GM12801 (cell line): ENCODE results near the gene RSBN1.

Source experiments
- TF ChIP-seq, protein P1 (sequence below): IDR thresholded peaks from one replicate; pipeline ENCODE4 v1.5.1; 2011; ENCODE audit warnings: control low read depth; ENCODE audit not compliant: insufficient read length; ENCODE audit errors: extremely low read depth

Gene RSBN1

DNA sequence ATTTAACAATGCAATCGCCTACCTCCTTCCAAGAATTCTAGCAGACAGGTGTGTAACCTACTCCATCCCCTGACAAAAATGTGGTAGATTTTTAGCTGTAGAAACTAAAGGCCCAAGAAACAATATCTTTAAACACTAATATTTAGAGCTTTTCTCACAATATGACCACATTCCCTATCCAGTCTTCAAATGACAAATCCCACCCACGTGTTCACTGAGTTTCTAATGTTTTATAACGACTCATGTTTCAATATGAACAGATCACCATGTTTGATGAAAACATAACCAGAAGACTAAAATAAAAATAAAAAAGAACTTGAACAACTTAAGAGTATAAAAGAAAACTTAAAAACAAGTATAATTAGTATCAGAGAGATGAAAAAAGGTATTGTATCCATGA is 24.6 kb downstream of the RSBN1 start:
- TF ChIP-seq, protein P1, sequence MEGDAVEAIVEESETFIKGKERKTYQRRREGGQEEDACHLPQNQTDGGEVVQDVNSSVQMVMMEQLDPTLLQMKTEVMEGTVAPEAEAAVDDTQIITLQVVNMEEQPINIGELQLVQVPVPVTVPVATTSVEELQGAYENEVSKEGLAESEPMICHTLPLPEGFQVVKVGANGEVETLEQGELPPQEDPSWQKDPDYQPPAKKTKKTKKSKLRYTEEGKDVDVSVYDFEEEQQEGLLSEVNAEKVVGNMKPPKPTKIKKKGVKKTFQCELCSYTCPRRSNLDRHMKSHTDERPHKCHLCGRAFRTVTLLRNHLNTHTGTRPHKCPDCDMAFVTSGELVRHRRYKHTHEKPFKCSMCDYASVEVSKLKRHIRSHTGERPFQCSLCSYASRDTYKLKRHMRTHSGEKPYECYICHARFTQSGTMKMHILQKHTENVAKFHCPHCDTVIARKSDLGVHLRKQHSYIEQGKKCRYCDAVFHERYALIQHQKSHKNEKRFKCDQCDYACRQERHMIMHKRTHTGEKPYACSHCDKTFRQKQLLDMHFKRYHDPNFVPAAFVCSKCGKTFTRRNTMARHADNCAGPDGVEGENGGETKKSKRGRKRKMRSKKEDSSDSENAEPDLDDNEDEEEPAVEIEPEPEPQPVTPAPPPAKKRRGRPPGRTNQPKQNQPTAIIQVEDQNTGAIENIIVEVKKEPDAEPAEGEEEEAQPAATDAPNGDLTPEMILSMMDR: no peak

- TF ChIP-seq, protein P1: no peak
Measured at GRCh38 chr1:113786069-113786468, 26.2 kb downstream of the RSBN1 start.

DNA sequence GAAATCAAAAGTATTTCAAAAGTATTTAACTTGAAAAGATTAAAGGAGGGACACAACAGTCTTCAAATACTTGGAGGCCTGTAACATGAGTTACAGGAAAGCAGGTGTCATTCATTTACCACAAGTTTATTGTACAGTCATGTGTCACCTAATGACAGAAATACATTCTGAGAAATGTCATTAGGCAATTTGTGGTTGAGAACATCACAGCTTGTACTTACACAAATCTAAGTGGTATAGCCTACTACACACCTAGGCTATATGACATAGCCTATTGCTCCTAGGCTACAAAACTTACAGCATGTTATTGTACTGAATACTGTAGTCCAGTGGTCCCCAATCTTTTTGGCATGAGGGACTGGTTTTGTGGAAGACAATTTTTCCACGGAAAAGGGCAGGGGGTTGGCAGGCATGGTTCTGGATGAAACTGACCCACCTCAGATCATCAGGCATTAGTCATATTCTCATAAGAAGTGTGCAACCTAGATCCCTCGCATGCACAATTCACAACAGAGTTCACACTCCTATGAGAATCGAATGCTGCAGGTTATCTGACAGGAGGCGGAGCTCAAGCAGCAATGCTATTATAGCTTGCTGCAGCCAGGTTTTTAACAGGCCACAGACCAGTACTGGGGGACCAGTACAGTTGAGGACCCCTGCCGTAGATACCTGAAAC is 28.0 kb downstream of the RSBN1 start:
- TF ChIP-seq, protein P1: no peak

GRCh38 chr1:113783254-113784103 is 28.8 kb downstream of the RSBN1 start:
- TF ChIP-seq, protein P1: no peak

GRCh38 chr1:113782406-113782805 is 29.9 kb downstream of the RSBN1 start:
- TF ChIP-seq, protein P1: no peak

- TF ChIP-seq, protein P1: no peak
Measured at GRCh38 chr1:113780374-113781146, 31.7 kb downstream of the RSBN1 start.

DNA sequence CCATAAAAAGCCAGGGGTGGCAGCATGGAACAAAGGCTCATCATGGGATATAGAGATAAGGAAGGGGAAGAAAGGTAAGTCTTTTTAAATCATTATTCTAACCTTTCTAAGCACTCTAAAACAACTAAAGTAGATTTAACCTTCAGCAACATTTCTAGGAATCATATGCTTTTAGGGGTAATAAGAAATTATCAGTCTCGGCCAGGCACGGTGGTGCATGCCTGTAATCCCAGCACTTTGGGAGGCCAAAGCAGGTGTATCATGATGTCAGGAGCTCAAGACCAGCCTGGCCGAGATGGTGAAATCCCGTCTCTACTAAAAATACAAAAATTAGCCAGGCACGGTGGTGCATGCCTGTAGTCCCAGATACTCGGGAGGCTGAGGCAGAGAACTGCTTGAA is 32.7 kb downstream of the RSBN1 start:
- TF ChIP-seq, protein P1: no peak
